SK-N-SH (cell line): ENCODE results near the gene PPP2R5B. TPM values are rescaled to one million over a fixed set of nuclear protein-coding genes. Genes with fewer than 3 reads are reported as not detected.
"Not testable (repeated sequence)": the region's sequence is repeated elsewhere in the genome, so short reads cannot be mapped to it uniquely, and the experiment has no call there.

Source experiments
- CTCF ChIA-PET: fragments of 300-600, 350-600 bp; formaldehyde crosslinking; extraction: SDS; loops from one replicate; lab custom pipeline; 2021; lab: Yijun Ruan, JAX
- POLR2A ChIA-PET: fragments of 350-600 bp; sonication (Branson Sonifier 250); formaldehyde crosslinking; extraction: SDS; loops from one replicate; lab custom pipeline; 2020; ENCODE audit warnings: antibody characterized with exemption, inconsistent platforms; lab: Yijun Ruan, JAX
- DNase-seq: peaks from one replicate; pipeline ENCODE4 v3.0.0; 2012
- H2AFZ ChIP-seq: fragments of 200-600 bp; sonication (generic); 2 replicates; pipeline ENCODE4 v1.8.1; 2016; ENCODE audit warnings: antibody characterized with exemption, mild to moderate bottlenecking, low read depth
- H3F3A ChIP-seq: fragments of 200-600 bp; sonication (generic); replicated peaks from 2 replicates; pipeline ENCODE3; 2016; ENCODE audit warnings: antibody characterized with exemption, mild to moderate bottlenecking; ENCODE audit not compliant: insufficient read depth
- H3K27ac ChIP-seq, 2 experiments: fragments of 200-500 bp in 1 of 2; fragments of 200-600 bp in 1 of 2; sonication (Bioruptor generic) in 1 of 2; sonication (generic), shearing (Covaris generic) in 1 of 2; 2 replicates each; pipeline versions ENCODE4 v1.5.1 to v1.6.1; 2014 to 2016; ENCODE audit warnings: low read depth in 2 of 2, inconsistent platforms in 1 of 2, low read length in 1 of 2, mild to moderate bottlenecking in 1 of 2, mixed read lengths in 1 of 2
- H3K27me3 ChIP-seq: fragments of 200-600 bp; sonication (generic), shearing (Covaris generic); 2 replicates; pipeline ENCODE4 v1.6.1; 2016; ENCODE audit warnings: mixed run types; ENCODE audit not compliant: insufficient read depth
- H3K36me3 ChIP-seq, 2 experiments: fragments of 200-500 bp in 1 of 2; fragments of 200-600 bp in 1 of 2; sonication (Bioruptor generic) in 1 of 2; sonication (generic) in 1 of 2; replicated peaks in 1 of 2; 2 replicates each; pipeline versions ENCODE3 to v1.5.1; 2014 to 2016; ENCODE audit warnings: low read length in 1 of 2, mild to moderate bottlenecking in 1 of 2; ENCODE audit not compliant: insufficient read depth in 2 of 2, control insufficient read depth in 1 of 2
- H3K4me1 ChIP-seq, 2 experiments: fragments of 200-500 bp in 1 of 2; fragments of 200-600 bp in 1 of 2; sonication (Bioruptor generic) in 1 of 2; sonication (generic), shearing (Covaris generic) in 1 of 2; 2 replicates each; pipeline versions ENCODE4 v1.5.1 to v1.6.1; 2014 to 2016; ENCODE audit warnings: low read depth in 1 of 2, low read length in 1 of 2, mixed run types in 1 of 2; ENCODE audit not compliant: insufficient read depth in 2 of 2, control insufficient read depth in 1 of 2
- H3K4me2 ChIP-seq: fragments of 200-600 bp; sonication (generic), shearing (Covaris generic); 2 replicates; pipeline ENCODE4 v1.6.1; 2017; ENCODE audit warnings: mixed run types
- H3K4me3 ChIP-seq, 2 experiments: fragments of 200-500 bp in 1 of 2; fragments of 200-600 bp in 1 of 2; sonication (Bioruptor generic) in 1 of 2; sonication (generic), shearing (Covaris generic) in 1 of 2; 2 replicates each; pipeline versions ENCODE4 v1.5.1 to v1.8.1; 2014 to 2016; ENCODE audit warnings: low read depth in 2 of 2, inconsistent platforms in 1 of 2, low read length in 1 of 2, mild to moderate bottlenecking in 1 of 2, mixed read lengths in 1 of 2, moderate library complexity in 1 of 2
- H3K79me2 ChIP-seq: fragments of 200-600 bp; sonication (generic); 2 replicates; pipeline ENCODE4 v1.8.1; 2017; ENCODE audit warnings: mild to moderate bottlenecking; ENCODE audit not compliant: insufficient read depth
- H3K9ac ChIP-seq: fragments of 200-600 bp; sonication (generic); 2 replicates; pipeline ENCODE4 v1.6.1; 2017; ENCODE audit warnings: mixed run types
- H3K9me2 ChIP-seq: fragments of 200-600 bp; sonication (generic); 2 replicates; pipeline ENCODE4 v1.6.1; 2017; ENCODE audit warnings: mixed run types
- H3K9me3 ChIP-seq: fragments of 200-600 bp; sonication (generic); 2 replicates; pipeline ENCODE4 v1.6.1; 2017; ENCODE audit warnings: mixed run types, mild to moderate bottlenecking, moderate library complexity
- H4K20me1 ChIP-seq: fragments of 200-600 bp; sonication (generic); 2 replicates; pipeline ENCODE4 v1.6.1; 2017; ENCODE audit warnings: mild to moderate bottlenecking, mixed run types; ENCODE audit not compliant: insufficient read depth
- FOSL2 ChIP-seq: IDR thresholded peaks from 2 replicates; pipeline ENCODE4 v1.4.0; 2012; ENCODE audit warnings: low read depth, mild to moderate bottlenecking, moderate library complexity, borderline replicate concordance
- POLR2AphosphoS5 ChIP-seq: IDR thresholded peaks from 2 replicates; pipeline ENCODE4 v1.6.1; 2012; ENCODE audit warnings: low read depth, low read length
- RCOR1 ChIP-seq: fragments of 150-350 bp; IDR thresholded peaks from 2 replicates; pipeline ENCODE4 v1.6.1; 2017; ENCODE audit warnings: antibody characterized with exemption, low read length
- RXRA ChIP-seq: IDR thresholded peaks from 2 replicates; pipeline ENCODE4 v1.4.0; 2012; ENCODE audit warnings: low read depth, mild to moderate bottlenecking, borderline replicate concordance
- SIN3A ChIP-seq: IDR thresholded peaks from 2 replicates; pipeline ENCODE4 v1.6.1; 2012; ENCODE audit warnings: low read depth, mild to moderate bottlenecking, low read length, moderate library complexity, borderline replicate concordance
- TCF12 ChIP-seq: IDR thresholded peaks from 2 replicates; pipeline ENCODE4 v1.4.0; 2012
- TEAD4 ChIP-seq: IDR thresholded peaks from 2 replicates; pipeline ENCODE4 v1.4.0; 2012; ENCODE audit warnings: mild to moderate bottlenecking, borderline replicate concordance; ENCODE audit not compliant: insufficient read depth
- WGBS: methylation state at CpG from one replicate; pipeline ENCODE4 v1.1.6; 2017; ENCODE audit warnings: low lambda C conversion rate; 5-methylcytosine and 5-hydroxymethylcytosine counted together
- polyA plus RNA-seq, 3 experiments: library from polyadenylated mRNA; depleted of rRNA; stranded (reverse); fragments of >200 nt; gene quantifications; 2 replicates each; pipeline ENCODE4 v1.2.3, GENCODE V29; 2012
- small RNA-seq, 7 experiments: library from RNA; depleted of rRNA; stranded (forward); fragments of <200 nt; gene quantifications; one replicate each; pipeline ENCODE3, GENCODE V24; 2012
- TF ChIP-seq, protein P1 (sequence below): fragments of 150-350 bp; IDR thresholded peaks from 2 replicates; pipeline ENCODE4 v1.6.1; 2017; ENCODE audit warnings: antibody characterized with exemption, low read length, low read depth, borderline replicate concordance

The PPP2R5B gene
- polyA plus RNA-seq, 1 of the 3 experiments (the other 2 are of a cell fraction) = 15.1 TPM

DNA sequence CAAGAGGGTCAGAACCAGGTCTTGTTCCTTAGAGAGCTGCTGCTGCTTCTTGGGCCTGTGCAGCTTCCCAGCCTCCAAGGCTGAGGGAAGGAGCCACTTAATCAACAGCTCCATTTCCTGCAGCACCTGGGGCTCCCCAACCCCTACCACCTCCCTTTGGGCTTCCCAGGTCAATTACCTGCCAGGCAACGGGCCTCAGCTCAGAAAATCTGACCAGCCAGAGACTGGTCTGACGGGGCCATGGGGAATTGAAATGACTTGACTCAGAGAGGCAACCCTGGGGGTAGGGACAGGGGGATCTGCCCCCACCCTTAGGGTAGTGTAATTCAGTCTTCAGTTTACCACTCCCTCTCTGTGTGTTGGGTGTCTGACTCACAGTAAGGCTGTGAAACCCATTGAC lies 52.2 kb downstream of the PPP2R5B start:
- no peaks in the 10 kb centered on the region for H3K4me1 ChIP-seq
- H4K20me1 ChIP-seq = no peaks in the 10 kb centered on the region
- H3K4me2 ChIP-seq = no peak overlapping the region
- ChIA-PET POLR2A (no interaction called here), CTCF (interaction anchor here (1.0 to 1.6 kb wide), 2 partner anchors 22 to 38 kb away, joined by 3 to 4 read pairs; partner anchors contain the start of gene ARL2)
- no peak for DNase-seq
- TF ChIP-seq SIN3A (no peak), POLR2AphosphoS5 (no peak), RCOR1 (no peak), TCF12 (no peak), RXRA (no peak), TEAD4 (no peak), FOSL2 (no peak)
- TF ChIP-seq, protein P1, sequence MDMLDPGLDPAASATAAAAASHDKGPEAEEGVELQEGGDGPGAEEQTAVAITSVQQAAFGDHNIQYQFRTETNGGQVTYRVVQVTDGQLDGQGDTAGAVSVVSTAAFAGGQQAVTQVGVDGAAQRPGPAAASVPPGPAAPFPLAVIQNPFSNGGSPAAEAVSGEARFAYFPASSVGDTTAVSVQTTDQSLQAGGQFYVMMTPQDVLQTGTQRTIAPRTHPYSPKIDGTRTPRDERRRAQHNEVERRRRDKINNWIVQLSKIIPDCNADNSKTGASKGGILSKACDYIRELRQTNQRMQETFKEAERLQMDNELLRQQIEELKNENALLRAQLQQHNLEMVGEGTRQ = no peak
- no peak overlapping the region for H3K4me3 ChIP-seq
- H3K79me2 ChIP-seq = no peaks in the 10 kb centered on the region
- H3F3A ChIP-seq = no peaks in the 10 kb centered on the region
- H3K27me3 ChIP-seq = no peaks in the 10 kb centered on the region
- H3K27ac ChIP-seq = no peak overlapping the region
- no peaks in the 10 kb centered on the region for H3K9me3 ChIP-seq
- no peak overlapping the region for H2AFZ ChIP-seq
- H3K9ac ChIP-seq = no peak overlapping the region
- H3K9me2 ChIP-seq = no peaks in the 10 kb centered on the region
- H3K36me3 ChIP-seq = no peaks in the 10 kb centered on the region
- WGBS = 30% methylated on average over 2 of the region's 2 CpGs

DNA sequence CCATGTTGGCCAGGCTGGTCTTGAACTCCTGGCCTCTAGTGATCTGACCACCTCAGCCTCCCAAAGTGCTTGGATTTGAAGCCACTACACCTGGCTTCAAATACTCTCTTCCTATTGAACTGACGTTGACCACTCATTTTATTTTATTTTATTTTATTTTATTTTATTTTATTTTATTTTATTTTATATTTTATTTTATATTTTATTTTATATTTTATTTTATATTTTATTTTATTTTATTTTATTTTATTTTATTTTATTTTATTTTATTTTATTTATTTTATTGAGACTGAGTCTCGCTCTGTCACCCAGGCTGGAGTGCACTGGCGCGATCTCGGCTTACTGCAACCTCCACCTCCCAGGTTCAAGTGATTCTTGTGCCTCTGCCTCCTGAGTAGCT lies 58.9 kb downstream of the PPP2R5B start:
- H4K20me1 ChIP-seq, H3K27me3 ChIP-seq, H3K9ac ChIP-seq, H3K79me2 ChIP-seq, H3K4me2 ChIP-seq, H3K36me3 ChIP-seq, POLR2A ChIA-PET, H3K9me3 ChIP-seq, H3F3A ChIP-seq, H2AFZ ChIP-seq, H3K4me1 ChIP-seq, H3K27ac ChIP-seq, DNase-seq, H3K9me2 ChIP-seq, H3K4me3 ChIP-seq: not testable (repeated sequence)
- CTCF ChIA-PET = interaction anchor here (0.9 to 1.0 kb wide), 2 partner anchors 30 to 134 kb away, joined by 3 read pairs; partner anchors contain the start of gene ZNHIT2
- 63% methylated on average over 5 of the region's 5 CpGs for WGBS

Small RNA genes lying within 50 kb of the gene (small RNA-seq; reads per million reads assigned to genes)
- gene MIR6749 (0 to 2.0 (median 0) reads per million in 7 experiments), gene MIR6750 (0 to 0.20 (median 0) reads per million in 7 experiments)

Other genes starting within 250 kb of the PPP2R5B start
- gene NRXN2, start 201.5 kb upstream of the PPP2R5B start, polyA plus RNA-seq (2012; rRNA removed) = 0.15 TPM in 2 replicates
- gene RASGRP2, start 180.5 kb upstream of the PPP2R5B start, polyA plus RNA-seq (2012; rRNA removed) = 1.6 and 2.2 TPM in 2 replicates
- 0.08 TPM in 2 replicates for gene PYGM, start 164.7 kb upstream of the PPP2R5B start, polyA plus RNA-seq (2012; rRNA removed)
- 59.4 and 66.3 TPM in 2 replicates for gene SF1, start 146.1 kb upstream of the PPP2R5B start, polyA plus RNA-seq (2012; rRNA removed)
- gene MAP4K2, start 121.5 kb upstream of the PPP2R5B start, polyA plus RNA-seq (2012; rRNA removed) = 17.4 and 20.0 TPM in 2 replicates
- gene MEN1, start 114.1 kb upstream of the PPP2R5B start, polyA plus RNA-seq (2012; rRNA removed) = 40.7 and 52.9 TPM in 2 replicates
- 0.33 and 0.42 TPM in 2 replicates for gene CDC42BPG, start 80.0 kb upstream of the PPP2R5B start, polyA plus RNA-seq (2012; rRNA removed)
- 57.6 and 93.3 TPM in 2 replicates for gene EHD1, start 46.1 kb upstream of the PPP2R5B start, polyA plus RNA-seq (2012; rRNA removed)
- 6.2 and 7.1 TPM in 2 replicates for gene ATG2A, start 7.5 kb upstream of the PPP2R5B start, polyA plus RNA-seq (2012; rRNA removed)
- not detected in 2 replicates for gene GPHA2, start 11.2 kb downstream of the PPP2R5B start, polyA plus RNA-seq (2012; rRNA removed)
- gene MAJIN, start 47.4 kb downstream of the PPP2R5B start, polyA plus RNA-seq (2012; rRNA removed) = not detected in 2 replicates
- gene BATF2, start 72.3 kb downstream of the PPP2R5B start, polyA plus RNA-seq (2012; rRNA removed) = 0.20 and 0.28 TPM in 2 replicates
- 252 and 278 TPM in 2 replicates for gene ARL2, start 89.5 kb downstream of the PPP2R5B start, polyA plus RNA-seq (2012; rRNA removed)
- gene SNX15, start 102.8 kb downstream of the PPP2R5B start, polyA plus RNA-seq (2012; rRNA removed) = 9.0 and 17.2 TPM in 2 replicates
- gene SAC3D1, start 116.5 kb downstream of the PPP2R5B start, polyA plus RNA-seq (2012; rRNA removed) = 13.1 and 22.5 TPM in 2 replicates
- not detected in 2 replicates for gene NAALADL1, start 133.9 kb downstream of the PPP2R5B start, polyA plus RNA-seq (2012; rRNA removed)
- gene CDCA5, start 159.4 kb downstream of the PPP2R5B start, polyA plus RNA-seq (2012; rRNA removed) = 13.1 and 16.3 TPM in 2 replicates
- gene ZFPL1, start 159.5 kb downstream of the PPP2R5B start, polyA plus RNA-seq (2012; rRNA removed) = 55.7 and 75.9 TPM in 2 replicates
- 59.1 and 59.9 TPM in 2 replicates for gene VPS51, start 171.5 kb downstream of the PPP2R5B start, polyA plus RNA-seq (2012; rRNA removed)
- gene TM7SF2, start 187.2 kb downstream of the PPP2R5B start, polyA plus RNA-seq (2012; rRNA removed) = 87.8 and 90.0 TPM in 2 replicates
- 5.6 and 5.9 TPM in 2 replicates for gene ZNHIT2, start 193.0 kb downstream of the PPP2R5B start, polyA plus RNA-seq (2012; rRNA removed)
- 912 and 1,210 TPM in 2 replicates for gene FAU, start 197.4 kb downstream of the PPP2R5B start, polyA plus RNA-seq (2012; rRNA removed)
- 56.7 and 89.7 TPM in 2 replicates for gene MRPL49, start 197.6 kb downstream of the PPP2R5B start, polyA plus RNA-seq (2012; rRNA removed)
- gene SYVN1, start 209.8 kb downstream of the PPP2R5B start, polyA plus RNA-seq (2012; rRNA removed) = 14.9 and 31.9 TPM in 2 replicates
- gene SPDYC, start 245.5 kb downstream of the PPP2R5B start, polyA plus RNA-seq (2012; rRNA removed) = not detected in 2 replicates